Heart left ventricle (tissue), 13 donors: Measurements from ENCODE around the gene FAM20C.

Experiments
- CTCF ChIP-seq, 12 donors: fragments of 200-600 bp; sonication (generic) in 4 of 12; IDR thresholded peaks; one replicate each; pipeline versions ENCODE4 v1.5.0 to v1.8.0; 2018 to 2022; ENCODE audit warnings: antibody characterized with exemption in 12 of 12, mild to moderate bottlenecking in 5 of 12
- POLR2A ChIP-seq, 2 donors: fragments of 450-650 bp; IDR thresholded peaks; one replicate each; pipeline ENCODE4 v1.6.1; 2017; ENCODE audit warnings: antibody characterized with exemption in 2 of 2, mild to moderate bottlenecking in 2 of 2, moderate library complexity in 2 of 2
- donor health status: ischemic (EF 13 %, LVEDD 7.1; RV severe dilation, severe dysfunction).
- donor health status: DM: no; HTN: yes; CAD: no.
- donor health status: DM: no; HTN: no; CAD: no.
- donor health status: ischemic (EF 25% LVEDD 6.9; RV normal size, moderate dysfunction).
- donor health status: ischemic (EF 25% LVEDD 5.7; RV mildly dilated, moderate dysfunction).
- donor health status: ischemic (EF 35%, LVEDD 5.7; RV mildly dilated, moderate dysfunction).
- donor health status: nonischemic (EF 11% LVEDD 7.7; RV severe dilation, severe dysfunction).
- donor health status: DM: yes; HTN: yes; CAD: no.
- donor health status: PGD.
- donor health status: ischemic (EF 29% LVEDD 5.4; RV normal size, mild dysfunction).
- donor health status: nonischemic (EF 23%, LVEDD 6.1; RV moderate dilation, normal function).

DNA sequence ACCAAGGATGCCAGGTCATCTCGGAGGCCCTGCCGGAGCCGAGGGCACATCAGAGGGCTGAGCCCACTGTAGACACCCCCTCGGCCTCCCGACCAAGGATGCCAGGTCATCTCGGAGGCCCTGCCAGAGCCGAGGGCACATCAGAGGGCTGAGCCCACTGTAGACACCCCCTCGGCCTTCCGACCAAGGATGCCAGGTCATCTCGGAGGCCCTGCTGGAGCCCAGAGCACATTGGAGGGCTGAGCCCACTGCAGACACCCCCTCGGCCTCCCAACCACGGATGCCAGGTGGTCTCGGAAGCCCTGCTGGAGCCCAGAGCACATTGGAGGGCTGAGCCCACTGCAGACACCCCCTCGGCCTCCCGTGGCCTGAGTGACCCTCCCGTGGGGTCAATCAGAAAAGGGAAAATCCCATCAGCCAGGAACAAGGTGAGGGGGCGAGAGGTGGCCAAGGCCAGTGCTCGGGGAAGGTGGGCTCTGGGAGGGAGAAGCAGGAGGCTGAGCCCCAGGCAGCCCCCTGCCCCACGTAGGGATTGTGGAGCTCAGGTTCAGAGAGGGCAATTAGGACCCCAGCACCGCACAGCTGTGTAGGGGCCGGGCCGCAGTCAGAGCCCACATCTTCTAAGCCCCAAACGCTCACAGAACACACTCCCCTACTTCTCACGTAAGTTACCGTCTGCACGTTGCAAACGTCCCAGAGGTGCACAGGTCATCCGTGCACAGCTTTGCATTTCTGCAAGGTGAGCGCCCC, 60.0 kb downstream of the FAM20C start:
- TF ChIP-seq CTCF (IDR thresholded peaks at IDR 0.05) (no peak), POLR2A (IDR thresholded peaks at IDR 0.05) (no peak)
